Measurements from ENCODE around the gene TRIM75. TPM values are rescaled to one million over a fixed set of nuclear protein-coding genes. Genes with fewer than 3 reads are reported as not detected.

Gene TRIM75
- total RNA-seq, 3 donors from 2014 or later, result not detected

DNA sequence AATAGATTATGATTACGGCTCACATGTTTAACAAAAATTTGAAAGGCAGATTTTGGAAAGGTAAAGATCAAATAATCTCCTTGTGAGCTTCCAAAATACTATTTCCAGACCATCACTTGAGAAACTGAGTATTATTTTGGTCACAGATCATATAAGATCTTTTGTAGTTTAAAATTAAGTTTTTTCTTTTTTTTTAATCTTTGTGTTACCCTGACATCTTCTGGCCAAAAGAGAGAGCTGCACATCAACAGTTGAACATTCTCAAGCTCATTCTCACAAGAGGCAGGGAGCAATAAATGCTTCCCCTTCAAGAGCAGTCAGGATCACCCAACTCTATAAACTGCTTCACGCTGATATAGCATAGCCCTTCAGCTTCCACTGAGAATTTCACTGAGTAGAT is 43.1 kb downstream of the TRIM75 start:
- DNase-seq (no peak), ATAC-seq (no peak)
- H3K4me1 Mint-ChIP-seq (ENCODE audit: low read depth), result no peaks in the 10 kb centered on the region
- H3K4me3 Mint-ChIP-seq, result no peak overlapping the region
- H3K27me3 Mint-ChIP-seq (ENCODE audit: low read depth), result no peaks in the 10 kb centered on the region
- H3K9me3 Mint-ChIP-seq, result no peaks in the 10 kb centered on the region
- H3K36me3 Mint-ChIP-seq (ENCODE audit: insufficient read depth), result peaks cover 16% of the 10 kb centered on the region

DNA sequence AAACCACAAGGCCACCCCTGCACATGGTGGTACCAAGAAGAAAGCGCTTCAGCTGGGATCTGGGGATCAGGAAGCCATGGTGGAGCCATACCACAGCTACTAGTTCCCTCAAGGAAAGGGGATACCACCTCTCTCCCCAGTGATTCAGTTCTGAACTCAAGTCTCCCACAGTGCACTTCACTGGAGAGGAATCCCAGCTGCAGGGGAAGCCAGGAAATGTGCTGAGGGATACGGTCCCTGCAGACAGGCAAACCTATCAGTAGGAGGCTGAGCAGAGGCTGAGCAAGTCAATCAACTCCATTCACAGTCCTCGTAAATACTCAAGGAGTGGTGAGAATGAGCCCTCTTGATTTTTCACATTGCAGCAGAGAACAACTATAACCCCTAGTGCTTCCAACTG is 48.0 kb downstream of the TRIM75 start:
- Mint-ChIP-seq H3K4me3 (no peak overlapping the region), H3K4me1 (ENCODE audit: low read depth) (no peaks in the 10 kb centered on the region), H3K27me3 (ENCODE audit: low read depth) (no peaks in the 10 kb centered on the region), H3K9me3 (no peaks in the 10 kb centered on the region), H3K36me3 (ENCODE audit: insufficient read depth) (peaks cover 9% of the 10 kb centered on the region)
- ATAC-seq, result no peak
- no peak for DNase-seq

DNA sequence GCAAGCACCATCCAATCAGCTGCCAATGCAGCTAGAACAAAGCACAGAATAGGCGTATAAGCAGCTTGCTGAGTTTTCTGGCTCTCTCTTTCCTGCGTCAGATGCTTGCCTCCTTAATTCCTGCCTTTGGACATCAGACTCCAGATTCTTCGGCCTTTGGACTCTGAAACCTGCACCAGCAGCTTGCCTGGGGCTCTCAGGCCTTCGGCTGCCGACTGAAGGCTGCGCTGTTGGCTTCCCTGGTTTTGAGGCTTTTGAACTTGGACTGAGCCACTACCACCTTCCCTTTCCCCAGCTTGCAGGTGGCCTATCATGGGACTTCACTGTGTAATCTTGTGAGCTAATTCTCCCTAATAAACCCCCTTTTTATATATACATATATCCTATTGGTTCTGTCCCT is 52.9 kb downstream of the TRIM75 start:
- ATAC-seq, result no peak
- no peaks in the 10 kb centered on the region for H3K27me3 Mint-ChIP-seq (ENCODE audit: low read depth)
- H3K4me1 Mint-ChIP-seq (ENCODE audit: low read depth), result no peaks in the 10 kb centered on the region
- H3K4me3 Mint-ChIP-seq, result no peak overlapping the region
- no peaks in the 10 kb centered on the region for H3K36me3 Mint-ChIP-seq (ENCODE audit: insufficient read depth)
- no peaks in the 10 kb centered on the region for H3K9me3 Mint-ChIP-seq
- no peak for DNase-seq

Other genes with a start within 250 kb of the TRIM75 start
- gene APELA, start 176.7 kb upstream of the TRIM75 start, total RNA-seq, result not detected
- gene TRIM61, start 76.2 kb upstream of the TRIM75 start, total RNA-seq, result 1 to 10 TPM; 1.1 to 2.3 (median 1.2) TPM
- not detected for gene TRIM60, start 21.9 kb upstream of the TRIM75 start, total RNA-seq
- 10 to 100 TPM; 15.5 to 17.9 (median 16.4) TPM for gene TMEM192, start 59.0 kb downstream of the TRIM75 start, total RNA-seq
- 10 to 100 TPM; 13.8 to 19.3 (median 16.7) TPM for gene KLHL2, start 153.7 kb downstream of the TRIM75 start, total RNA-seq

All from activated T-cell treated with anti-CD3 and anti-CD28 coated beads, Interleukin-2, amount 50 U/mL, for 4 hours (primary cell).